ENCODE measurements around the gene CFAP99.

The CFAP99 gene

GRCh38 chr4:2482693-2483092 lies 63.9 kb downstream of the CFAP99 start:
- no peak for ATAC-seq
- TF ChIP-seq GLIS3 (CRISPR knock-in tag; IDR thresholded peaks at IDR 0.05) (no peak), ZNF70 (CRISPR knock-in tag; IDR thresholded peaks at IDR 0.05) (no peak), RARB (CRISPR knock-in tag; IDR thresholded peaks at IDR 0.05) (no peak), ZFP30 (CRISPR knock-in tag; IDR thresholded peaks at IDR 0.05) (no peak), ZFP3 (CRISPR knock-in tag; IDR thresholded peaks at IDR 0.05) (no peak), TCF4 (CRISPR knock-in tag; IDR thresholded peaks at IDR 0.05; ENCODE audit: borderline replicate concordance) (no peak), ISL1 (CRISPR knock-in tag; IDR thresholded peaks at IDR 0.05) (no peak), TOX (CRISPR knock-in tag; IDR thresholded peaks at IDR 0.05; ENCODE audit: borderline replicate concordance) (no peak), ARNTL (CRISPR knock-in tag; IDR thresholded peaks at IDR 0.05; ENCODE audit: borderline replicate concordance, low read depth) (no peak), ZC3H10 (CRISPR knock-in tag; IDR thresholded peaks at IDR 0.05) (no peak), CSDC2 (CRISPR knock-in tag; IDR thresholded peaks at IDR 0.05) (no peak), CREB5 (CRISPR knock-in tag; IDR thresholded peaks at IDR 0.05; ENCODE audit: low read depth) (no peak), BACH2 (CRISPR knock-in tag; IDR thresholded peaks at IDR 0.05; ENCODE audit: borderline replicate concordance) (no peak), SNAI2 (CRISPR knock-in tag; IDR thresholded peaks at IDR 0.05) (no peak)

DNA sequence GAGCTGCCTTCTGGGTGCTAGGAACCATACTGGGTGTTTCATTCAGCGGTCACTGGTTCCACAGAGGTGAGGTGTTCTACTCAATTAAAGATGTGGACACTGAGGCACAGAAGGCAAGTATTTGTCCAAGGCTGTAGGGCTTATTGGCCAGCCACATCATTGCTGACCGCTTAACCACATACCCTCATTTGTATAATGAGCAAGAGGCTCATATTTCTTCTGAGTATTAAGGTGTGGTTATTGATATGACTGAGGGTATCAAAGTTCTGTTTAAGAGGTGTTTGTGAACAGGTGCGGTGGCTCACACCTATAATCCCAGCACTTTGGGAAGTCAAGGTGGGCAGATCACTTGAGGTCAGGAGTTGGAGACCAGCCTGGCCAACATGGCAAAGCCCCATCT lies 64.5 kb downstream of the CFAP99 start:
- no peak for ATAC-seq
- TF ChIP-seq TOX (CRISPR knock-in tag; IDR thresholded peaks at IDR 0.05; ENCODE audit: borderline replicate concordance) (no peak), TCF4 (CRISPR knock-in tag; IDR thresholded peaks at IDR 0.05; ENCODE audit: borderline replicate concordance) (no peak), ZNF565 (CRISPR knock-in tag; conservative IDR thresholded peaks at IDR 0.05; ENCODE audit: low read depth) (no peak), CSRNP3 (CRISPR knock-in tag; IDR thresholded peaks at IDR 0.05) (no peak), ZFP30 (CRISPR knock-in tag; IDR thresholded peaks at IDR 0.05) (no peak), CREB5 (CRISPR knock-in tag; IDR thresholded peaks at IDR 0.05; ENCODE audit: low read depth) (no peak), ZNF8 (CRISPR knock-in tag; IDR thresholded peaks at IDR 0.05) (no peak), ARNTL (CRISPR knock-in tag; IDR thresholded peaks at IDR 0.05; ENCODE audit: borderline replicate concordance, low read depth) (no peak)

- TF ChIP-seq ZNF8 (CRISPR knock-in tag; IDR thresholded peaks at IDR 0.05) (no peak), TSHZ2 (CRISPR knock-in tag; IDR thresholded peaks at IDR 0.05) (no peak), ISL1 (CRISPR knock-in tag; IDR thresholded peaks at IDR 0.05) (no peak), CSRNP3 (CRISPR knock-in tag; IDR thresholded peaks at IDR 0.05) (no peak), SNAI2 (CRISPR knock-in tag; IDR thresholded peaks at IDR 0.05) (no peak), ARNTL (CRISPR knock-in tag; IDR thresholded peaks at IDR 0.05; ENCODE audit: borderline replicate concordance, low read depth) (no peak), TOX (CRISPR knock-in tag; IDR thresholded peaks at IDR 0.05; ENCODE audit: borderline replicate concordance) (no peak), ESRRG (CRISPR knock-in tag; IDR thresholded peaks at IDR 0.05) (no peak), PPARA (CRISPR knock-in tag; IDR thresholded peaks at IDR 0.05; ENCODE audit: borderline replicate concordance) (no peak), POU6F1 (CRISPR knock-in tag; IDR thresholded peaks at IDR 0.05; ENCODE audit: borderline replicate concordance, low read depth) (no peak), OSR1 (CRISPR knock-in tag; IDR thresholded peaks at IDR 0.05) (no peak), PATZ1 (CRISPR knock-in tag; IDR thresholded peaks at IDR 0.05; ENCODE audit: borderline replicate concordance) (no peak), BACH2 (CRISPR knock-in tag; IDR thresholded peaks at IDR 0.05; ENCODE audit: borderline replicate concordance) (no peak), ZC3H10 (CRISPR knock-in tag; IDR thresholded peaks at IDR 0.05) (no peak), TCF4 (CRISPR knock-in tag; IDR thresholded peaks at IDR 0.05; ENCODE audit: borderline replicate concordance) (no peak), GLIS3 (CRISPR knock-in tag; IDR thresholded peaks at IDR 0.05) (no peak), ZFP3 (CRISPR knock-in tag; IDR thresholded peaks at IDR 0.05) (no peak), ZNF70 (CRISPR knock-in tag; IDR thresholded peaks at IDR 0.05) (no peak), RARB (CRISPR knock-in tag; IDR thresholded peaks at IDR 0.05) (no peak), ZNF565 (CRISPR knock-in tag; conservative IDR thresholded peaks at IDR 0.05; ENCODE audit: low read depth) (no peak)
- no peak for ATAC-seq
Measured at GRCh38 chr4:2484185-2484584, 65.4 kb downstream of the CFAP99 start.

All from SK-N-SH treated with all-trans-retinoic acid at 6 μM for 48 hours (cell line).